ENCODE measurements around the gene COL6A1.

DNA sequence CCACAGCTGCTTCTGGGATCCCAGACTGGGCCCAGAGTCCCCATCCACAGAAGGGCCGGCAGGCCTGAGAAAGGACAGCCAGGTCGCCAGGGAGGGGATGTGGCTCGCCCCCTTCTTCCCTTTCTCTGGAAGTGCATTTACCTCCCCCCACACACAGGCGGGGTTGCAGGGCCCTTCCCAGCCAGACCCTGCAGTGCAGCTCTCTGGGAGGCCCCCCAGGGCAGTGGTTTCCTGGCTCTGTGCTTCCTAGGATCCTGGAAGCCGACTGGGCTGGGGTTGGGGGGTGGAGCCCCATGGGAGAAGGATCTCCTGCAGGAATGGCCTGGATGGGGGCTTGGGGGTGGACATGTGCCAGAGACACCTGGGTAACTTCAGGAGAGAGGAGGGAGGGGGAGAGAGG is 4.2 kb upstream of the COL6A1 start:
- TF ChIP-seq CTCF (IDR thresholded peaks at IDR 0.05 in 2 of 3, conservative IDR thresholded peaks at IDR 0.05 in 1 of 3; ENCODE audit: borderline replicate concordance in 1 of 3, insufficient read depth in 1 of 3, low read depth in 2 of 3, low read length in 2 of 3) (no peak), EZH2 (IDR thresholded peaks at IDR 0.05) (no peak)
